Left lung (tissue), 10 donors: ENCODE data around the gene GCH1. TPM values are rescaled to one million over a fixed set of nuclear protein-coding genes. Genes with fewer than 3 reads are reported as not detected.

Experiments used
- ATAC-seq: fragments of 200-7000 bp; cut with Tn5 transposase; one replicate; pipeline ENCODE4 v1.9.1; 2020; ENCODE audit warnings: moderate library complexity
- DNase-seq, 4 donors: peaks; one replicate each; pipeline ENCODE4 v3.0.0-alpha.2; 2013 to 2020
- H3K27ac ChIP-seq, 2 donors: fragments of 200-600 bp; sonication (generic) in 1 of 2; one replicate each; pipeline versions ENCODE4 v1.5.0 to v1.8.0; 2020 to 2021
- H3K27me3 ChIP-seq, 2 donors: fragments of 200-600 bp; sonication (generic) in 1 of 2; one replicate each; pipeline versions ENCODE4 v1.5.0 to v1.8.0; 2020 to 2021
- H3K36me3 ChIP-seq, 2 donors: fragments of 200-600 bp; sonication (generic) in 1 of 2; one replicate each; pipeline versions ENCODE4 v1.5.0 to v1.8.0; 2020 to 2021
- H3K4me1 ChIP-seq, 2 donors: fragments of 200-600 bp; one replicate each; pipeline ENCODE4 v1.8.0; 2021
- H3K4me3 ChIP-seq, 2 donors: fragments of 200-600 bp; sonication (generic) in 1 of 2; one replicate each; pipeline versions ENCODE4 v1.5.0 to v1.8.0; 2020 to 2021; ENCODE audit warnings: mild to moderate bottlenecking in 1 of 2
- H3K9me3 ChIP-seq, 2 donors: fragments of 200-600 bp; sonication (generic) in 1 of 2; one replicate each; pipeline versions ENCODE4 v1.5.0 to v1.8.0; 2020 to 2021
- CTCF ChIP-seq, 2 donors: fragments of 200-600 bp; sonication (generic) in 1 of 2; IDR thresholded peaks; one replicate each; pipeline versions ENCODE4 v1.5.0 to v1.8.0; 2021; ENCODE audit warnings: antibody characterized with exemption in 2 of 2
- intact Hi-C, 2 donors: fragments of 100-400 bp; cut with DNase I; formaldehyde crosslinking; loops; one replicate each; pipeline versions ENCODE4 v1.11.2 to v1.14.2; 2022
- polyA plus RNA-seq, 6 donors: library from polyadenylated mRNA; unstranded; fragments of 120-200 nt; gene quantifications; one replicate each; pipeline ENCODE4 v1.2.1, GENCODE V29; 2013; ENCODE audit not compliant: insufficient read length in 6 of 6
- total RNA-seq, 2 donors: library from RNA; stranded (reverse); fragmentation: NEBNext Ultra II Directional; extraction: Animal tissue kit (Norgen Biotek cat#: 25700); gene quantifications; one replicate each; pipeline ENCODE4 v1.2.1, GENCODE V29; 2021
- donor health status: DM: no; HTN: yes; CAD: no.
- donor health status: DM: no; HTN: no; CAD: no.

The GCH1 gene
- total and polyA plus RNA-seq, 8 donors: 5.2 to 22.8 (median 6.9) TPM

- ATAC-seq: no peak
- no peak for TF ChIP-seq CTCF (IDR thresholded peaks at IDR 0.05)
- intact Hi-C loops: no loop called here
- DNase-seq: no peak
- Histone ChIP-seq H3K36me3 (no peaks in the 10 kb centered on the region), H3K27me3 (no peaks in the 10 kb centered on the region), H3K27ac (no peak overlapping the region), H3K4me3 (no peak overlapping the region), H3K4me1 (no peaks in the 10 kb centered on the region), H3K9me3 (peaks cover 2 to 10% of the 10 kb centered on the region in 2 donors)
Observed at GRCh38 chr14:54797986-54798385, 104.6 kb downstream of the GCH1 start.

GRCh38 chr14:54797556-54797955 is 105.1 kb downstream of the GCH1 start:
- no peak overlapping the region for H3K4me3 ChIP-seq
- no peak for TF ChIP-seq CTCF (IDR thresholded peaks at IDR 0.05)
- intact Hi-C loops: no loop called here
- ATAC-seq: no peak
- H3K27me3 ChIP-seq: no peaks in the 10 kb centered on the region
- no peaks in the 10 kb centered on the region for H3K36me3 ChIP-seq
- H3K27ac ChIP-seq: no peak overlapping the region
- peaks cover 2 to 10% of the 10 kb centered on the region in 2 donors for H3K9me3 ChIP-seq
- no peak for DNase-seq
- H3K4me1 ChIP-seq: no peaks in the 10 kb centered on the region

GRCh38 chr14:54796961-54797360 is 105.7 kb downstream of the GCH1 start:
- ATAC-seq: no peak
- no peaks in the 10 kb centered on the region for H3K36me3 ChIP-seq
- no peak for DNase-seq
- H3K9me3 ChIP-seq: peaks cover 2 to 10% of the 10 kb centered on the region in 2 donors
- intact Hi-C loops: no loop called here
- H3K4me3 ChIP-seq: no peak overlapping the region
- no peak for TF ChIP-seq CTCF (IDR thresholded peaks at IDR 0.05)
- H3K4me1 ChIP-seq: no peaks in the 10 kb centered on the region
- no peaks in the 10 kb centered on the region for H3K27me3 ChIP-seq
- H3K27ac ChIP-seq: no peak overlapping the region

GRCh38 chr14:54794796-54795195 is 107.8 kb downstream of the GCH1 start:
- H3K27me3 ChIP-seq: no peaks in the 10 kb centered on the region
- no peaks in the 10 kb centered on the region for H3K4me1 ChIP-seq
- H3K4me3 ChIP-seq: no peak overlapping the region
- H3K9me3 ChIP-seq: peaks cover 2 to 10% of the 10 kb centered on the region in 2 donors
- no peak for DNase-seq
- H3K27ac ChIP-seq: no peak overlapping the region
- TF ChIP-seq CTCF (IDR thresholded peaks at IDR 0.05): no peak
- intact Hi-C loops: no loop called here
- ATAC-seq: no peak
- H3K36me3 ChIP-seq: no peaks in the 10 kb centered on the region

GRCh38 chr14:54794159-54794558 is 108.5 kb downstream of the GCH1 start:
- H3K27me3 ChIP-seq: no peaks in the 10 kb centered on the region
- no peak for TF ChIP-seq CTCF (IDR thresholded peaks at IDR 0.05)
- no peak overlapping the region for H3K4me3 ChIP-seq
- intact Hi-C loops: no loop called here
- no peaks in the 10 kb centered on the region for H3K4me1 ChIP-seq
- H3K36me3 ChIP-seq: peaks cover 0 to 2% of the 10 kb centered on the region in 2 donors
- DNase-seq: no peak
- no peak overlapping the region for H3K27ac ChIP-seq
- ATAC-seq: no peak
- peaks cover 2 to 10% of the 10 kb centered on the region in 2 donors for H3K9me3 ChIP-seq
